ENCODE data around the gene KRABD2.

Gene KRABD2

DNA sequence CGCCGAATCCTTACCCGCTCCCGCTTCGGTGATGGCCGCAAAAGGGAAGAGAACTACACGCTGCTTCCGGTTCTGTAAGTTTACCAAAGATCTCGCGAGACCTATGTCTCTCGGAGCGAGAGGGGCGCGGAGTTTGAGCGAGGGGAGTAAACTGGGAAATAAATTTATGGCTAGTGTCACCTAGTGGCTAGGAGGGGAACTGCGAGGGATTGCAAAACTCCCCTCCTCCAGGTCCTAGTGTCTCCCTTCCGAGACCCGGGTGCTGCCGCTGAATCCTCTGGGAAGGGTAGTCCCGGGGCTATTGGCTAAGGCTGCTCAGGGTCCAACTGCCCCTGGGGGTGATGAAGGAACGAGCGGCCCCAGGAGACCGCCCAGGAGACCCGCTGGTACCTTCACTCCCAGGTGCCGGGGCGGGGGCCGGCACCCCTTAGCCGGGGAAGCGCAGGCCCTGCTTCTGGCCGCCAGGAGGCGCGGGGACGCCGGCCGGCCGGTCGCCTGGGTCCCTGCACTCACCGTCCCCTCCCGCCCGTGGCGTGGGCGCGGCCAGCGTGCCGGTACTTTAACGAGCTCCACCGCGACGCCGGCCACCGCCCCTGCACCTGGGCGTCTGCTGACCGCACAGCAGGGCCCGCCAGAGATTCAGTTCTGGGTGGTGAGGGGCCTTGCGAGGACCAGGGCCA lies 6.8 kb upstream of the KRABD2 start, which contains the start of gene RPL26 (continued):
- TF ChIP-seq ZNF207 (IDR thresholded peaks at IDR 0.05; ENCODE audit: borderline replicate concordance) (peak; percentile 97; the same call in 1 of the 2 replicates), FOS (IDR thresholded peaks at IDR 0.05; ENCODE audit: borderline replicate concordance, extremely low read depth, insufficient read length) (no peak), ATF7 (IDR thresholded peaks at IDR 0.05; ENCODE audit: low read depth) (peak; percentile 55; the same call in 1 of the 2 replicates), IKZF1 (conservative IDR thresholded peaks at IDR 0.05) (peak; percentile 92), SMAD1 (IDR thresholded peaks at IDR 0.05; ENCODE audit: low read depth, partially characterized antibody) (peak; percentile 71), BHLHE40 (IDR thresholded peaks at IDR 0.05; ENCODE audit: borderline replicate concordance in 1 of 2, low read depth in 2 of 2, low read length in 1 of 2) (peak; percentile 72 to 92), LARP7 (IDR thresholded peaks at IDR 0.05) (peak; percentile 96), TAF1 (IDR thresholded peaks at IDR 0.05; ENCODE audit: borderline replicate concordance, low read depth, low read length) (peak; percentile 100), ESRRA (IDR thresholded peaks at IDR 0.05; ENCODE audit: low read length) (peak; percentile 44; the same call in 1 of the 2 replicates), NR2C1 (IDR thresholded peaks at IDR 0.05) (no peak), MTA2 (IDR thresholded peaks at IDR 0.05; ENCODE audit: low read depth) (peak; percentile 52; the same call in 1 of the 2 replicates), CHD1 (IDR thresholded peaks at IDR 0.05; ENCODE audit: low read depth, low read length) (0 out of 2 replicates have a peak, but pooled peaks have one; percentile 37), RELA (IDR thresholded peaks at IDR 0.05; ENCODE audit: borderline replicate concordance, partially characterized antibody) (peak; percentile 35)
- TF ChIP-seq, protein P1, sequence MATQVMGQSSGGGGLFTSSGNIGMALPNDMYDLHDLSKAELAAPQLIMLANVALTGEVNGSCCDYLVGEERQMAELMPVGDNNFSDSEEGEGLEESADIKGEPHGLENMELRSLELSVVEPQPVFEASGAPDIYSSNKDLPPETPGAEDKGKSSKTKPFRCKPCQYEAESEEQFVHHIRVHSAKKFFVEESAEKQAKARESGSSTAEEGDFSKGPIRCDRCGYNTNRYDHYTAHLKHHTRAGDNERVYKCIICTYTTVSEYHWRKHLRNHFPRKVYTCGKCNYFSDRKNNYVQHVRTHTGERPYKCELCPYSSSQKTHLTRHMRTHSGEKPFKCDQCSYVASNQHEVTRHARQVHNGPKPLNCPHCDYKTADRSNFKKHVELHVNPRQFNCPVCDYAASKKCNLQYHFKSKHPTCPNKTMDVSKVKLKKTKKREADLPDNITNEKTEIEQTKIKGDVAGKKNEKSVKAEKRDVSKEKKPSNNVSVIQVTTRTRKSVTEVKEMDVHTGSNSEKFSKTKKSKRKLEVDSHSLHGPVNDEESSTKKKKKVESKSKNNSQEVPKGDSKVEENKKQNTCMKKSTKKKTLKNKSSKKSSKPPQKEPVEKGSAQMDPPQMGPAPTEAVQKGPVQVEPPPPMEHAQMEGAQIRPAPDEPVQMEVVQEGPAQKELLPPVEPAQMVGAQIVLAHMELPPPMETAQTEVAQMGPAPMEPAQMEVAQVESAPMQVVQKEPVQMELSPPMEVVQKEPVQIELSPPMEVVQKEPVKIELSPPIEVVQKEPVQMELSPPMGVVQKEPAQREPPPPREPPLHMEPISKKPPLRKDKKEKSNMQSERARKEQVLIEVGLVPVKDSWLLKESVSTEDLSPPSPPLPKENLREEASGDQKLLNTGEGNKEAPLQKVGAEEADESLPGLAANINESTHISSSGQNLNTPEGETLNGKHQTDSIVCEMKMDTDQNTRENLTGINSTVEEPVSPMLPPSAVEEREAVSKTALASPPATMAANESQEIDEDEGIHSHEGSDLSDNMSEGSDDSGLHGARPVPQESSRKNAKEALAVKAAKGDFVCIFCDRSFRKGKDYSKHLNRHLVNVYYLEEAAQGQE (IDR thresholded peaks at IDR 0.05; ENCODE audit: low read depth, low read length) = no peak
- TF ChIP-seq, protein P2, sequence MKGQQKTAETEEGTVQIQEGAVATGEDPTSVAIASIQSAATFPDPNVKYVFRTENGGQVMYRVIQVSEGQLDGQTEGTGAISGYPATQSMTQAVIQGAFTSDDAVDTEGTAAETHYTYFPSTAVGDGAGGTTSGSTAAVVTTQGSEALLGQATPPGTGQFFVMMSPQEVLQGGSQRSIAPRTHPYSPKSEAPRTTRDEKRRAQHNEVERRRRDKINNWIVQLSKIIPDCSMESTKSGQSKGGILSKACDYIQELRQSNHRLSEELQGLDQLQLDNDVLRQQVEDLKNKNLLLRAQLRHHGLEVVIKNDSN (IDR thresholded peaks at IDR 0.05; ENCODE audit: borderline replicate concordance, extremely low read length, insufficient read depth, low read depth, low read length) = no peak
- TF ChIP-seq, protein P3, sequence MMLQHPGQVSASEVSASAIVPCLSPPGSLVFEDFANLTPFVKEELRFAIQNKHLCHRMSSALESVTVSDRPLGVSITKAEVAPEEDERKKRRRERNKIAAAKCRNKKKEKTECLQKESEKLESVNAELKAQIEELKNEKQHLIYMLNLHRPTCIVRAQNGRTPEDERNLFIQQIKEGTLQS (IDR thresholded peaks at IDR 0.05; ENCODE audit: borderline replicate concordance, extremely low read depth, low read depth, low read length) = no peak
- TF ChIP-seq, protein P4, sequence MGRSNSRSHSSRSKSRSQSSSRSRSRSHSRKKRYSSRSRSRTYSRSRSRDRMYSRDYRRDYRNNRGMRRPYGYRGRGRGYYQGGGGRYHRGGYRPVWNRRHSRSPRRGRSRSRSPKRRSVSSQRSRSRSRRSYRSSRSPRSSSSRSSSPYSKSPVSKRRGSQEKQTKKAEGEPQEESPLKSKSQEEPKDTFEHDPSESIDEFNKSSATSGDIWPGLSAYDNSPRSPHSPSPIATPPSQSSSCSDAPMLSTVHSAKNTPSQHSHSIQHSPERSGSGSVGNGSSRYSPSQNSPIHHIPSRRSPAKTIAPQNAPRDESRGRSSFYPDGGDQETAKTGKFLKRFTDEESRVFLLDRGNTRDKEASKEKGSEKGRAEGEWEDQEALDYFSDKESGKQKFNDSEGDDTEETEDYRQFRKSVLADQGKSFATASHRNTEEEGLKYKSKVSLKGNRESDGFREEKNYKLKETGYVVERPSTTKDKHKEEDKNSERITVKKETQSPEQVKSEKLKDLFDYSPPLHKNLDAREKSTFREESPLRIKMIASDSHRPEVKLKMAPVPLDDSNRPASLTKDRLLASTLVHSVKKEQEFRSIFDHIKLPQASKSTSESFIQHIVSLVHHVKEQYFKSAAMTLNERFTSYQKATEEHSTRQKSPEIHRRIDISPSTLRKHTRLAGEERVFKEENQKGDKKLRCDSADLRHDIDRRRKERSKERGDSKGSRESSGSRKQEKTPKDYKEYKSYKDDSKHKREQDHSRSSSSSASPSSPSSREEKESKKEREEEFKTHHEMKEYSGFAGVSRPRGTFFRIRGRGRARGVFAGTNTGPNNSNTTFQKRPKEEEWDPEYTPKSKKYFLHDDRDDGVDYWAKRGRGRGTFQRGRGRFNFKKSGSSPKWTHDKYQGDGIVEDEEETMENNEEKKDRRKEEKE (IDR thresholded peaks at IDR 0.05) = no peak

Measured in GM12878 (cell line).